CD4-positive, alpha-beta T cell (primary cell): ENCODE results near the gene IGFBP7. TPM values are rescaled to one million over a fixed set of nuclear protein-coding genes. Genes with fewer than 3 reads are reported as not detected.

ENCODE experiments used
- ATAC-seq: fragments of 200-7000 bp; cut with Tn5 transposase; one replicate; pipeline ENCODE4 v1.10.0; 2022; ENCODE audit warnings: mild to moderate bottlenecking; ENCODE audit not compliant: poor library complexity
- CTCF ChIA-PET: fragments of 350-600 bp; sonication (Branson Sonifier 250); formaldehyde crosslinking; loops from one replicate; lab custom pipeline; 2021; ENCODE audit warnings: antibody characterized with exemption, inconsistent platforms; lab: Charles Lee
- POLR2A ChIA-PET: fragments of 350-600 bp; sonication (Branson Sonifier 250); formaldehyde crosslinking; loops from one replicate; lab custom pipeline; 2021; ENCODE audit warnings: antibody characterized with exemption, inconsistent platforms; lab: Charles Lee
- DNase-seq, 14 experiments: peaks; one replicate each; pipeline ENCODE4 v3.0.0-alpha.2; 2013 to 2020; ENCODE audit warnings: mixed read lengths in 2 of 14
- H3K27ac ChIP-seq, 2 donors: one replicate each; pipeline versions ENCODE4 v1.5.1 to v1.7.0; 2013; ENCODE audit warnings: low read length in 2 of 2, low read depth in 1 of 2, mild to moderate bottlenecking in 1 of 2
- H3K27me3 ChIP-seq, 2 experiments: 1 replicate in 1 of 2; 2 replicates in 1 of 2; pipeline versions ENCODE4 v1.6.1 to v1.7.0; 2013; ENCODE audit warnings: low read length in 2 of 2, control low read depth in 1 of 2, mild to moderate bottlenecking in 1 of 2, moderate library complexity in 1 of 2; ENCODE audit not compliant: insufficient read depth in 2 of 2, control insufficient read depth in 1 of 2
- H3K36me3 ChIP-seq: one replicate; pipeline ENCODE4 v1.6.1; 2013; ENCODE audit warnings: low read length, control low read depth; ENCODE audit not compliant: insufficient read depth
- H3K4me1 ChIP-seq: one replicate; pipeline ENCODE4 v1.6.1; 2013; ENCODE audit warnings: low read length, control low read depth; ENCODE audit not compliant: insufficient read depth
- H3K4me3 ChIP-seq: one replicate; pipeline ENCODE4 v1.5.1; 2013; ENCODE audit warnings: mild to moderate bottlenecking, low read length, moderate library complexity
- H3K9me3 ChIP-seq, 2 experiments: 1 replicate in 1 of 2; 2 replicates in 1 of 2; pipeline versions ENCODE4 v1.6.1 to v1.7.0; 2013; ENCODE audit warnings: low read length in 2 of 2, mild to moderate bottlenecking in 2 of 2, control low read depth in 1 of 2, moderate library complexity in 1 of 2; ENCODE audit not compliant: control insufficient read depth in 1 of 2, insufficient read depth in 1 of 2
- H3K27ac Mint-ChIP-seq: one replicate; pipeline ENCODE4 v1.8.0; 2020; ENCODE audit warnings: mixed read lengths
- H3K27me3 Mint-ChIP-seq: one replicate; pipeline ENCODE4 v1.8.0; 2021; ENCODE audit warnings: mixed read lengths
- H3K36me3 Mint-ChIP-seq: one replicate; pipeline ENCODE4 v1.8.0; 2021; ENCODE audit warnings: low read depth, mixed read lengths
- H3K4me1 Mint-ChIP-seq: one replicate; pipeline ENCODE4 v1.8.0; 2021; ENCODE audit warnings: low read depth, mixed read lengths
- H3K4me3 Mint-ChIP-seq: one replicate; pipeline ENCODE4 v1.8.0; 2020; ENCODE audit warnings: mild to moderate bottlenecking, mixed read lengths
- H3K9me3 Mint-ChIP-seq: one replicate; pipeline ENCODE4 v1.8.0; 2020; ENCODE audit warnings: mixed read lengths
- CTCF ChIP-seq: fragments of 200-600 bp; IDR thresholded peaks from one replicate; pipeline ENCODE4 v1.8.0; 2022; ENCODE audit warnings: antibody characterized with exemption, mild to moderate bottlenecking
- intact Hi-C, 2 experiments: fragments of 100-400 bp; cut with DNase I in 1 of 2; cut with micrococcal nuclease in 1 of 2; formaldehyde crosslinking; loops; one replicate each; pipeline versions ENCODE4 v1.15.1 to v1.9.0; 2023 to 2025; cut with DNase I, micrococcal nuclease
- total RNA-seq, 174 experiments: library from RNA in 2 of 174; stranded (reverse) in 2 of 174; gene quantifications; one replicate each; pipeline ENCODE4 v1.2.3 and lab custom pipeline; 2021 to 2026

The IGFBP7 gene
- total RNA-seq, 2 experiments from 2014 or later, result 0.45 TPM; not detected in 1

- POLR2A ChIA-PET, result no interaction called here
- Histone ChIP-seq H3K9me3 (no peaks in the 10 kb centered on the region), H3K36me3 (no peaks in the 10 kb centered on the region), H3K4me3 (no peak overlapping the region), H3K4me1 (no peaks in the 10 kb centered on the region), H3K27me3 (peaks cover 4 to 18% of the 10 kb centered on the region in 2 experiments), H3K27ac (no peak overlapping the region)
- no peaks in the 10 kb centered on the region for H3K4me1 Mint-ChIP-seq
- peaks cover 30% of the 10 kb centered on the region for H3K27me3 Mint-ChIP-seq
- H3K9me3 Mint-ChIP-seq, result no peaks in the 10 kb centered on the region
- CTCF ChIA-PET, result no interaction called here
- TF ChIP-seq CTCF, result no peak
- intact Hi-C loops, result no loop called here
- H3K36me3 Mint-ChIP-seq, result no peaks in the 10 kb centered on the region
- DNase-seq (no peak), ATAC-seq (no peak)
- no peak overlapping the region for H3K27ac Mint-ChIP-seq
- H3K4me3 Mint-ChIP-seq, result no peak overlapping the region
Measured at GRCh38 chr4:57059890-57060716, 50.1 kb downstream of the IGFBP7 start.

- POLR2A ChIA-PET, result no interaction called here
- CTCF ChIA-PET, result no interaction called here
- Mint-ChIP-seq H3K4me1 (no peaks in the 10 kb centered on the region), H3K27ac (no peak overlapping the region), H3K36me3 (no peaks in the 10 kb centered on the region), H3K27me3 (peaks cover 45% of the 10 kb centered on the region), H3K9me3 (no peaks in the 10 kb centered on the region), H3K4me3 (no peak overlapping the region)
- ATAC-seq (no peak), DNase-seq (no peak)
- peaks cover 4 to 18% of the 10 kb centered on the region in 2 experiments for H3K27me3 ChIP-seq
- intact Hi-C loops, result no loop called here
- H3K27ac ChIP-seq, result no peak overlapping the region
- no peaks in the 10 kb centered on the region for H3K36me3 ChIP-seq
- TF ChIP-seq CTCF, result no peak
- no peak overlapping the region for H3K4me3 ChIP-seq
- H3K9me3 ChIP-seq, result no peaks in the 10 kb centered on the region
- no peaks in the 10 kb centered on the region for H3K4me1 ChIP-seq
Measured at GRCh38 chr4:57055886-57056285, 54.3 kb downstream of the IGFBP7 start.

- no peaks in the 10 kb centered on the region for H3K4me1 Mint-ChIP-seq
- H3K27ac Mint-ChIP-seq, result no peak overlapping the region
Measured at GRCh38 chr4:57053508-57053907, 56.7 kb downstream of the IGFBP7 start.

More at GRCh38 chr4:57053508-57053907, 56.7 kb downstream of the IGFBP7 start:
- ATAC-seq (no peak), DNase-seq (no peak)
- ChIA-PET POLR2A (no interaction called here), CTCF (no interaction called here)
- H3K27me3 Mint-ChIP-seq, result peaks cover 46% of the 10 kb centered on the region
- peaks cover 4 to 18% of the 10 kb centered on the region in 2 experiments for H3K27me3 ChIP-seq
- no peak overlapping the region for H3K4me3 ChIP-seq
- H3K27ac ChIP-seq, result no peak overlapping the region
- no peak overlapping the region for H3K4me3 Mint-ChIP-seq
- no peaks in the 10 kb centered on the region for H3K9me3 Mint-ChIP-seq
- no peaks in the 10 kb centered on the region for H3K4me1 ChIP-seq
- H3K9me3 ChIP-seq, result no peaks in the 10 kb centered on the region
- no peaks in the 10 kb centered on the region for H3K36me3 Mint-ChIP-seq
- intact Hi-C loops, result no loop called here
- no peak for TF ChIP-seq CTCF
- no peaks in the 10 kb centered on the region for H3K36me3 ChIP-seq
